GM18507 (cell line): ENCODE measurements around the gene ZBTB8A.
"Not testable (repeated sequence)": the region's sequence is repeated elsewhere in the genome, so short reads cannot be mapped to it uniquely, and the experiment has no call there.

ENCODE experiments used
- DNase-seq: peaks from one replicate; pipeline ENCODE4 v3.0.0; 2011; ENCODE audit warnings: low read depth; ENCODE audit not compliant: insufficient read length; ENCODE audit errors: extremely low spot score
- FAIRE-seq: peaks from 2 replicates; lab custom pipeline; 2011; peaks lifted over from hg19 to GRCh38; lab: Jason Lieb, UNC

Gene ZBTB8A

DNA sequence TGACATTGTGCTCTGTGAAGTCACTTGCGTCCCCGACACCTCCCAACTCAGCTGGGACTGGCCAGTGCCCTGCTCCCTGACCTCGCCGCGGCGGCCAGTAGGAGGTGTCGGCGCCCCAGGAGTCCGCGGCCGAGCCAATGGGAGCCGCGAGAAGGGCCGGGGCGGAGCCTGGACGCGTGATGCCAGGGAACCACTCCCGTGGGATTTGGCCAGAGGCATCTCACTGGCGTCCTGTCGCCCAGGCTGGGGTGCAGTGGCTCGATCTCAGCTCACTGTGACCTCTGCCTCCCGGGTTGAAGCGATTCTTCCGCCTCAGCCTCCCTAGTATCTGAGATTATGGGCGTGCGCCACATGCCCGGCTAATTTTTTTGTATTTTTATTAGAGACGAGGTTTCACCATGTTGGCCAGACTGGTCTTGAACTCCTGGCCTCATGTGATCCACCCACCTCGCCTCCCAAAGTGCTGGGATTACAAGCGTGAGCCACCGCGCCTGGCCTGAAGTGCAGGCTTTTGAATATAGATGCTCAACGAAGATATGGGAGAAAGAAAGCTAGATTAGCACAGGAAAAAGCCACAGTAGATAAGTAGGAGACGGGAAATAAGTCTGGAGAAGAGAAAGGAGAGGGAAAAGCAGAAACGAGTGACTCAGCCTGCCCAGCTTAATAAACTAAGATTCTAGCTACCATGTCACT, 73.1 kb downstream of the ZBTB8A start:
- DNase-seq, result peak; percentile 74
- peak; percentile 82 for FAIRE-seq

- no peak for DNase-seq
- no peak for FAIRE-seq
Observed at GRCh38 chr1:32613472-32613871, 74.2 kb downstream of the ZBTB8A start.

- FAIRE-seq, result no peak
- DNase-seq, result no peak
Observed at GRCh38 chr1:32618673-32619221, 79.5 kb downstream of the ZBTB8A start.

GRCh38 chr1:32619701-32620485, 80.7 kb downstream of the ZBTB8A start:
- DNase-seq (peak; percentile 45), FAIRE-seq (peak; percentile 92)

GRCh38 chr1:32622205-32622604, 83.0 kb downstream of the ZBTB8A start:
- no peak for FAIRE-seq
- DNase-seq, result no peak

GRCh38 chr1:32622806-32623681, 83.8 kb downstream of the ZBTB8A start:
- FAIRE-seq (peak; percentile 73), DNase-seq (no peak)

DNA sequence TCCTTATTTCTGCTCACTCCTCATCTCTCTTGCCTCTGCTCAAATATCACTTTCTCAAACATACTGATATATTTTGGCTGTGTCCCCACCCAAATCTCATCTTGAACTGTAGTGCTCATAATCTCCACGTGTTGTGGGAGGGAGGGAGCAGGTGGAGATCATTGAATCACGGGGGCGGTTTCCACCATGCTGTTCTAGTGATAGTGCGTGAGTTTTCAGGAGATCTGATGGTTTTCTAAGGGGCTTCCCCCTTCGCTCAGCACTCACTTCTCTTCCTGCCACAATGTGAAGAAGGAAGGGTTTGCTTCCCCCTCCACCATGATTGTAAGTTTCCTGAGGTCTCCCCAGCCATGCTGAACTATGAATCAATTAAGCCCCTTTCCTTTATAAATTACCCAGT, 84.5 kb downstream of the ZBTB8A start:
- DNase-seq (no peak), FAIRE-seq (peak; percentile 87)

- DNase-seq (no peak), FAIRE-seq (no peak)
Observed at GRCh38 chr1:32626176-32626575, 86.9 kb downstream of the ZBTB8A start.

GRCh38 chr1:32627596-32628162, 88.5 kb downstream of the ZBTB8A start:
- DNase-seq, result no peak
- FAIRE-seq, result peak; percentile 80

DNA sequence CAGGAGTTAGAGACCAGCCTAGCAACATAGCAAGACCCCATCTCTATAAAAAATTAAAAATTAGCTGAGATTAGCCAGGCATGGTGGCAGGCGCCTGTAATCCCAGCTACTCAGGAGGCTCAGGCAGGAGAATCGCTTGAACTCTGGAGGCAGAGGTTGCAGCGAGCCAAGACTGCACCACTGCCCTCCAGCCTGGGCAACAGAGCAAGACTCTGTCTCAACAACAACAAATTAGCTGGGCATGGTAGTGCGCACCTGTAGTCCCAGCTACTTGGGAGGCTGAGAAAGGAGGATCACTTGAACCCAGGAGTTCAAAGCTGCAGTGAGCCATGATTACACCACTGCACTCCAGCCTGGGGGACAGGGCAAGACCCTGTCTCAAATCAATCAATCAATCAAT, 90.9 kb downstream of the ZBTB8A start:
- DNase-seq, FAIRE-seq: not testable (repeated sequence)

DNA sequence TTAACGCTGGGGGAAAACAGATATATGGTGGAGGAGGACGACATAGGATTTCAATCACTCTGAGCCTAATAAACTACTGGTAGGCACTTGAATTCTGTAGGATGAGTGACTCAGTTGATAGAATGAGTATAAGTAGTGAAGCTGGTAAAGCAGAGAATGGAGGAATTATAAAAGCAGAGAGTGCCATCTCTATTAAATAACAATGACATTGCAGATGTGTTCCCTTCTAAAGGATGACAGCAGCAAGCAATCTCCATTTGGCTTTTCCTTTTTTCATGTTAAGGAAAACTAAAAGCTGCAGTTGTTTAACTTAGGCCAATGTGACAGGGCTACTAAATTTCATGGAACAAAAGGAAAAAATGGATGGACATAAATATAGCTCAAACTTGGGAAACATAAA, 93.6 kb downstream of the ZBTB8A start:
- no peak for DNase-seq
- no peak for FAIRE-seq

DNA sequence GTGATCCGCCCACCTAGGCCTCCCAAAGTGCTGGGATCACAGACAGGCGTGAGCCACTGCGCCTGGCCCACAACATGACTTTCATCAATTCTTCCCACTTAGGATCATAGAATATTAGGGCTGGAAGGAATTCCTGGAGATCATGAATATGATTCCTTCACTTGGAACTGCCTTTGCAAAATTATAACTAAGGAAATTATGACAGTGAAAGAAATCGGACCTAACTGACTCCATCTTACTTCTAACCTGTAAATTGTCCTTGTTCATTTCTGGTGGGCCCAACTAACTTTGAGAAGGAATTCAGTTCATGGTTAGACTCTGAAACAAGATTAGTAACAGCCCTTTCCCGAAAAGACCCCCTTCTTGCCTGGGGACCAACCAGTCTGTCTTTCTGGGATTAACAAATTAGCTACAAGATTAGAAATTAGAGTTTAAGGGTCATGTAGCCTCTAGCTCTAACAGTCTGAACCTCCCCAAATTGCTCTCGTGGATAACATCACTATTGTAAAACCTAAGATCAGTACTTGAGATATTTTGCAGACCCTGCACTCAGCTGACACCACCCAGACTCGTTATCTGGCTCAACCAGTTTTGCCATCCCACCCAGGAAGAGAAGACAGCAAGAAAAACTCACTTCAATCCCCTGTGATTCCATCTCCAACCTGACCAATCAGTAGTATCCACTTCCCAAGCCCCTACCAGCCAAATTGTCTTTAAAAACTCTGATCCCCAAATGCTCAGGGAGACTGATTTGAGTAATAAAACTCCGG, 96.5 kb downstream of the ZBTB8A start:
- FAIRE-seq, result no peak
- DNase-seq, result no peak

GRCh38 chr1:32636914-32637645, 97.9 kb downstream of the ZBTB8A start:
- FAIRE-seq, result no peak
- DNase-seq, result no peak

DNA sequence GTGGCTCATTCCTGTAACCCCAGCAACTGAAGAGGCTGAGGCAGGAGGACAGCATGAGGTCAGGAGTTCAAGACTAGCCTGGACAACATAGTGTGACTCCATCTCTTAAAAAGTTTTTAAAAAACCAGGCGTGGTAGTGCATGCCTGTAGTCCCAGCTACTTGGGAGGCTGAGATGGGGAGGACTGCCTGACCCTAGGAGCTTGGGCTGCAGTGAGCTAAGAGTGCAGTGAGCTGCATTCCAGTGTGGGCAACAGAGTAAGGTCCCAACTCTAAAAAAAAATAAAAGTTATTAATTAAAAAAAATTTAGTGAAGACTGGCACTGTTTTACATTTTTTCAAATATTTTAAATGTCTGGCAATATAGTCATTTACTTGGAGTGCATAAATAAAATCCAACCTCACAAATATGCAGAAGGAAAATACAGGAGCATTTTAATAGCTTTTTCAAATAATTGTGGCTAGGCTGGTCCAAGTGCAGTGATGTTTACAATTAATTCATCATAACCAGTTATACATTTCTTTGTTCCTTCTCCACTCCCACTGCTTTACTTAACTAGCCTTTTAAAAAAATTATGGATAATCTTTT, 100.4 kb downstream of the ZBTB8A start:
- no peak for DNase-seq
- FAIRE-seq, result no peak

DNA sequence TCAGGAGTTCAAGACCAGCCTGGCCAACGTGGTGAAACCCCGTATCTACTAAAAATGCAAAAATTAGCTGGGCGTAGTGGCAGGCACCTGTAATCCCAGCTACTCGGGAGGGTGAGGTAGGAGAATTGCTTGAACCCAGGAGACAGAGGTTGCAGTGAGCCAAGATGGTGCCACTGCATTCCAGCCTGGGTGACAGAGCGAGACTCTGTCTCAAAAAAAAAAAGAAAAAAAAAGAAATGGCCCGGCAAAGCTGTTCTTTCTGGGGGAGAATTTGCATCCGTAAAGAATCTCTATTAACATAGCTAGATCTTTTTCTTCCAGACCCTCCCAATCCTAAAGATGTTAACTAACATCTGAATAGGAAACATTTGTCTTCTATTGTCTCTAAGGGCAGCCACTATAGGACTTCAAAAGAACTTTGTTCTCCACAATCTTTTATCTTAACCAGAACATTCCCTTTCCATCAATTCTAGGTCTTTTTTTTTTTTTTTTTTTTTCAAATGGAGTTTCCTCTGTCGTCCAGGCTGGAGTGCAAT, 103.1 kb downstream of the ZBTB8A start:
- DNase-seq, result not testable (repeated sequence)

GRCh38 chr1:32644426-32644825, 105.2 kb downstream of the ZBTB8A start:
- no peak for FAIRE-seq

More for the DNA sequence above, 103.1 kb downstream of the ZBTB8A start:
- FAIRE-seq, result not testable (repeated sequence)

DNA sequence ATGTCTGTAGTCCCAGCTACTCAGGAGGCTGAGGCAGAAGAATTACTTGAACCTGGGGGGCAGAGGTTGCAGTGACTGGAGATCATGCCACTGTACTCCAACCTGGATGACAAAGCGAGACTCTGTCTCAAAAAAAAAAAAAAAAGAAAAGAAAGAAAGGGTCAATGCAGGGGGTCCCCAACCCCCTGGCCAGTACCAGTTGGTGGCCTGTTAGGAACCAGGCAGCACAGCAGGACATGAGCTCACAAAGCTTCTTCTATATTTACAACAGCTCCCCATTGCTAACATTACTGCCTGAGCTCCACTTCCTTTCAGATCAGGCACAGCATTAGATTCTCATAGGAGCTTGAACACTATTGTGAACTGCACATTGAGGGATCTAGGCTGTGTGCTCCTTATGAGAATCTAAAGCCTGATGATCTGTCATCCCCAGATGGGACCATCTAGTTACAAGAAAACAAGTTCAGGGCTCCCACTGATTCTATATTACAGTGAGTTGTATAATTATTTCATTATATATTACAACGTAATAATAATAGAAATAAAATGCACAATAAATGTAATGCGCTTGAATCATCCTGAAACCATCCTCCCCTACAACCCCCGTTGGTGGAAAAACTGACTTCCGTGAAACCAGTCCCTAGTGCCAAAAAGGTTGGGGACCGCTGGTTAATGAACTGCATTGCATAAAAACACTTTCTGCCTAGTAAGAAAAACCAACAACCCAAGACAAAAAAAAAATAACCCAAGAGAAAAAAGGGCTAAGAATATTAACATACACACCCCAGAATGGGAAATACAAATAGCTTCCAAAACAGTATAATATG, 108.3 kb downstream of the ZBTB8A start:
- FAIRE-seq, result no peak
- DNase-seq, result no peak

More at GRCh38 chr1:32644426-32644825, 105.2 kb downstream of the ZBTB8A start:
- DNase-seq, result no peak
